ENCODE data around the gene DGKZ. TPM values are rescaled to one million over a fixed set of nuclear protein-coding genes. Genes with fewer than 3 reads are reported as not detected.

Gene DGKZ
- total RNA-seq, 4 donors from 2014 or later: 41.2 to 105 (median 49.6) TPM

DNA sequence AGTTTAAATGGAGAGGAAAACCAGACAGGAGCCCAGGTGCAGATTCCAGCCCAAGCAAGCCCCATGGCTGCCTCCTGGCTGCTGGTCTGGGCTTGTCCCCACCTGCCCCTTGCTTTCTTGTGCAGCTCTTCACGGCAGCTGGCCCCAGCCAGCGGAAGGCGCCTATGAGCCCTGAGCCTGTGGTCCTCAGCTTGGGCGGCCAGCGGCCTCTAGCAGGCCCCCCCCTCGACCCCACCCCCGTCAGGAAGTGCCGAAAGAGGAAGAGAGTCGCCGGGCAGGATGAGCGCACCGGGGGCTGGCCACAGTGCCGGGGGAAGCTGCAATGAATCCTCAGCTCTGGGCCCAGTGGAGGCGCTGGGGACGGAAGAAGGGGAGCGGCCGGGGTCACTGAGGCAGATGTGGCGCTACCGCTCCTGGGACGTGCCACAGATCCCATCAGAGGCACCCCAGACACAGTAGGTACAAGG, 2.1 kb upstream of the DGKZ start:
- Histone ChIP-seq H3K27ac (peak overlapping the region in 3 of 4 donors; percentile 40 to 67 (median 65)), H3K9me3 (no peaks in the 10 kb centered on the region), H3K36me3 (no peaks in the 10 kb centered on the region), H3K4me3 (peak overlapping the region; percentile 12 to 91 (median 26)), H3K4me1 (peaks cover 0 to 38% (median 17%) of the 10 kb centered on the region in 4 donors), H3K27me3 (no peaks in the 10 kb centered on the region)
- DNase-seq (ENCODE audit: low spot score in 2 of 2): no peak
- TF ChIP-seq, protein P1, sequence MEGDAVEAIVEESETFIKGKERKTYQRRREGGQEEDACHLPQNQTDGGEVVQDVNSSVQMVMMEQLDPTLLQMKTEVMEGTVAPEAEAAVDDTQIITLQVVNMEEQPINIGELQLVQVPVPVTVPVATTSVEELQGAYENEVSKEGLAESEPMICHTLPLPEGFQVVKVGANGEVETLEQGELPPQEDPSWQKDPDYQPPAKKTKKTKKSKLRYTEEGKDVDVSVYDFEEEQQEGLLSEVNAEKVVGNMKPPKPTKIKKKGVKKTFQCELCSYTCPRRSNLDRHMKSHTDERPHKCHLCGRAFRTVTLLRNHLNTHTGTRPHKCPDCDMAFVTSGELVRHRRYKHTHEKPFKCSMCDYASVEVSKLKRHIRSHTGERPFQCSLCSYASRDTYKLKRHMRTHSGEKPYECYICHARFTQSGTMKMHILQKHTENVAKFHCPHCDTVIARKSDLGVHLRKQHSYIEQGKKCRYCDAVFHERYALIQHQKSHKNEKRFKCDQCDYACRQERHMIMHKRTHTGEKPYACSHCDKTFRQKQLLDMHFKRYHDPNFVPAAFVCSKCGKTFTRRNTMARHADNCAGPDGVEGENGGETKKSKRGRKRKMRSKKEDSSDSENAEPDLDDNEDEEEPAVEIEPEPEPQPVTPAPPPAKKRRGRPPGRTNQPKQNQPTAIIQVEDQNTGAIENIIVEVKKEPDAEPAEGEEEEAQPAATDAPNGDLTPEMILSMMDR (IDR thresholded peaks at IDR 0.05): no peak
- TF ChIP-seq POLR2A (IDR thresholded peaks at IDR 0.05) (no peak), EP300 (IDR thresholded peaks at IDR 0.05) (no peak)
- WGBS, 2 donors: 38 to 80% methylated on average over 1 to 20 of the region's 20 CpGs

DNA sequence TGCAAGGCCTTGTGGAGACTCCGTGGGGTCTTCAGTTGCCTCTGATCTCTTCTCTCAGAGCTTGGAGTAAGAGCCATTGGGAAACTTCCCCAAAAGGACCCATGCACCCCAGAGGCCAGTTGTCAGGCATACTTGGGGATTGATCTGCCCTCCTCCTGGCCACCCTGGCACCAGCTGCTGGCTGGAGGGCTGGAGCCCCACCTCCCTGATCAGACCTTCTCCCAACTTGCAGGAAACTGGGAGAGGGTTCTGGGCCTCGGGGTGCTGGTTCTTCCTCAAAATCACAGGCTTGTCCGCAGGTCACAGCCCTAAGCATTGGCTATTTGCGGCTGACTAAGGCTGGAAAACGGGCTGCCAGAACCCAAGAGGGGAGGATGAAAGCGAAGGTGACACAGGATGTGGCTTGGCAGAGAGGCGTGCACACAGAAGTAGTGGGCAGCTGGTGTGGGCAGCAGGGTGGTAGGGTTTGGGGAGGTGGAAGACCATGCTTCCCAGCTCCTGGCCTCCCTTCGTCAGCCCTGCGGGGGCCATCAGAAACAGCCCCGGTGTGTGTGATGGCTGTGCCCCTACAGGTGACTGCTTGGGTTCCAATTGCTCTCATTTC, 1.3 kb upstream of the DGKZ start:
- no peak for DNase-seq (ENCODE audit: low spot score in 2 of 2)
- no peak for TF ChIP-seq EP300 (IDR thresholded peaks at IDR 0.05)
- TF ChIP-seq POLR2A (IDR thresholded peaks at IDR 0.05): no peak
- TF ChIP-seq, protein P1 (IDR thresholded peaks at IDR 0.05): no peak
- H3K27ac ChIP-seq: peak overlapping the region in 2 of 4 donors; percentile 65 to 67
- peaks cover 0 to 46% (median 18%) of the 10 kb centered on the region in 4 donors for H3K4me1 ChIP-seq
- WGBS, 2 donors: 72 to 82% methylated on average over 8 to 10 of the region's 10 CpGs
- H3K9me3 ChIP-seq: no peaks in the 10 kb centered on the region
- H3K4me3 ChIP-seq: peak overlapping the region; percentile 12 to 91 (median 26)
- no peaks in the 10 kb centered on the region for H3K27me3 ChIP-seq
- H3K36me3 ChIP-seq: no peaks in the 10 kb centered on the region

DNA sequence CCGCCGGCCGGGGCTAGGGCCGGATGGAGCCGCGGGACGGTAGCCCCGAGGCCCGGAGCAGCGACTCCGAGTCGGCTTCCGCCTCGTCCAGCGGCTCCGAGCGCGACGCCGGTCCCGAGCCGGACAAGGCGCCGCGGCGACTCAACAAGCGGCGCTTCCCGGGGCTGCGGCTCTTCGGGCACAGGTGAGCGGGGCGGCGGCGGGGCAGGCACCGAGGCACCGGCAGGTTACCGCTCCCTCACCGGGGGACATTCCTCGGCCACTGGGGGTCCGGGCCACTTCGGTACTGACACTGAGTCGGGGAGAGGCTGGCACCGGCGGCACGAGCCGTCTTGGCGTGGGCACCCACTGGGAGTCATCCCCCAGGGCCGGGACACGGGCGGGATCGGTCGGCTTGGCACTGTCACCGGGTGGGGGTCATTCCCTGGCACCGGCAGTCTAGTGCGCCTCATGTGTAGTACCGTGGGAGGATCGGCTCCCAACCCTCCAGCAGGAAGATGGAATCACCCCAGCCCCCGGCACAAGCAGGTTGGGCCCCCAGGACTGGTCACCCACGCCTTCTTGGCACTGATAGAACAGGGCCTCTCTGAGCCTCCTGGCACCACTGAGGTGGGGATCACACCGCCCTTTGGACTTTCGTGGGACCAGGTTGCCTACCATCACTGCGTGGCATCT, 511 bp downstream of the DGKZ start:
- TF ChIP-seq POLR2A (IDR thresholded peaks at IDR 0.05): no peak
- TF ChIP-seq, protein P1 (IDR thresholded peaks at IDR 0.05): no peak
- TF ChIP-seq EP300 (IDR thresholded peaks at IDR 0.05): no peak
- H3K36me3 ChIP-seq: no peaks in the 10 kb centered on the region
- DNase-seq (ENCODE audit: low spot score in 2 of 2): no peak
- H3K4me1 ChIP-seq: peaks cover 0 to 61% (median 34%) of the 10 kb centered on the region in 4 donors
- peak overlapping the region; percentile 35 to 80 (median 78) for H3K27ac ChIP-seq
- WGBS, 2 donors: 12 to 25% methylated on average over 25 to 31 of the region's 63 CpGs
- H3K9me3 ChIP-seq: no peaks in the 10 kb centered on the region
- peak overlapping the region; percentile 70 to 91 (median 80) for H3K4me3 ChIP-seq
- no peaks in the 10 kb centered on the region for H3K27me3 ChIP-seq

DNA sequence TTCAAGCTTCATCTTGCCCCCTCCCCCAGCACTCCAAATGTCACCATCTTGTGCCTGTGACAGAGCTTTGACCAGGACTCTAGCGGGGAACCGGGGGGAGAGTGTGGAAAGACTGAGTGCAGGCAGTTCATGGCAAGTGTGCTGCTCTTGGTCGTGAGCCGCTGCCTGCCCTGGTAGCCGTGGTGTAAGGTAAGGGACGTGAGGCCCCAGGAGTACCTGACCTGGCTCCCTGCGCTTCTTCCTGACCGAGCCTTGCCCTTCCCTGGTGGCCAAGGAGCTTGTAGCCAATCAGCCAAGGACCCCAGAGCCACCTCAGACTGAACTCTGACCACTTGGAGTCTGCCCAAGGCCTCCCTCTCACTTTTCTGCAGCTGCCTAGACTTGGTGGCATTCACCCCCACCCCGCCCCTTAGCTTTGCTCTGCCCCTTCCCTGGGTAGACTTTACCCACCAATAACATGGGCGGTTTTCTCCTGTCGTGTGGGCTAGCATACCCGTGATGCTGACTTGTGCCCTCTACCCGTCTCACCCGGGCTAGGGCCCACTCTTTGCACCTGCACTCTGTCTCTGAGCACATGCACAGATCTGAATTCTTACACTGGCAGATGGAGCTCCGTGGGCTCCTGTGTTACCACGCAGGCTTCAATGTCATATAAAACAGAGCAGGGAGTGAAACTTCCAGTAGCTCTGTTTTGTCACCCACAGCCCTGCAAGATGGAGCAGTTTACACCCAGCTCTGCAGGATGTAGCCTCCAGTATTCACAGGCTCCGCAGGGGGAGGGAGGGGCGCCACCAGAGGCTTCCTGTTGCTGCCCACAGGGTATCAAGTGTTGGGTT, 1.5 kb downstream of the DGKZ start:
- no peaks in the 10 kb centered on the region for H3K27me3 ChIP-seq
- no peaks in the 10 kb centered on the region for H3K36me3 ChIP-seq
- no peak for DNase-seq (ENCODE audit: low spot score in 2 of 2)
- peak overlapping the region in 3 of 4 donors; percentile 70 to 91 (median 71) for H3K4me3 ChIP-seq
- peaks cover 0 to 72% (median 35%) of the 10 kb centered on the region in 4 donors for H3K4me1 ChIP-seq
- no peaks in the 10 kb centered on the region for H3K9me3 ChIP-seq
- WGBS, 2 donors: 53 to 62% methylated on average over 17 to 18 of the region's 18 CpGs
- TF ChIP-seq EP300 (IDR thresholded peaks at IDR 0.05) (no peak), POLR2A (IDR thresholded peaks at IDR 0.05) (no peak)
- TF ChIP-seq, protein P1 (IDR thresholded peaks at IDR 0.05): no peak
- H3K27ac ChIP-seq: peak overlapping the region in 3 of 4 donors; percentile 36 to 80 (median 80)
